Liver (tissue), 3 donors: Measurements from ENCODE around the gene CDCA3.
"Not testable (repeated sequence)": the region's sequence is repeated elsewhere in the genome, so short reads cannot be mapped to it uniquely, and the experiment has no call there.

Experiments
- FOXA2 ChIP-seq: IDR thresholded peaks from 2 replicates; pipeline ENCODE4 v1.6.1; 2016; ENCODE audit warnings: antibody characterized with exemption
- HNF4A ChIP-seq, 2 donors: conservative IDR thresholded peaks; 2 replicates each; pipeline ENCODE4 v1.6.1; 2016; ENCODE audit warnings: antibody characterized with exemption in 2 of 2, mild to moderate bottlenecking in 2 of 2
- RAD21 ChIP-seq, 2 donors: IDR thresholded peaks; 2 replicates each; pipeline ENCODE4 v1.6.1; 2016; ENCODE audit warnings: antibody characterized with exemption in 2 of 2, mild to moderate bottlenecking in 2 of 2
- RXRA ChIP-seq, 2 donors: IDR thresholded peaks; 2 replicates each; pipeline ENCODE4 v1.6.1; 2017 to 2018; ENCODE audit warnings: antibody characterized with exemption in 2 of 2, mild to moderate bottlenecking in 1 of 2
- SP1 ChIP-seq: IDR thresholded peaks from 2 replicates; pipeline ENCODE4 v1.6.1; 2018; ENCODE audit warnings: antibody characterized with exemption, mild to moderate bottlenecking
- TAF1 ChIP-seq: conservative IDR thresholded peaks from 2 replicates; pipeline ENCODE4 v1.6.1; 2016; ENCODE audit warnings: antibody characterized with exemption, mild to moderate bottlenecking
- YY1 ChIP-seq: IDR thresholded peaks from 2 replicates; pipeline ENCODE4 v1.6.1; 2016; ENCODE audit warnings: antibody characterized with exemption, mild to moderate bottlenecking
- TF ChIP-seq, protein P1 (sequence below): fragments of 150-350 bp; IDR thresholded peaks from 2 replicates; pipeline ENCODE4 v1.5.1; 2017; ENCODE audit warnings: improper control_type of control experiment, low read depth, low read length; ENCODE audit not compliant: missing input control
- TF ChIP-seq, protein P2 (sequence below): IDR thresholded peaks from 2 replicates; pipeline ENCODE4 v1.6.1; 2016; ENCODE audit warnings: antibody characterized with exemption
- TF ChIP-seq, protein P3 (sequence below): IDR thresholded peaks from 2 replicates; pipeline ENCODE4 v1.6.1; 2016; ENCODE audit warnings: antibody characterized with exemption
- donor health status: healthy.
- donor health status: healthy.

DNA sequence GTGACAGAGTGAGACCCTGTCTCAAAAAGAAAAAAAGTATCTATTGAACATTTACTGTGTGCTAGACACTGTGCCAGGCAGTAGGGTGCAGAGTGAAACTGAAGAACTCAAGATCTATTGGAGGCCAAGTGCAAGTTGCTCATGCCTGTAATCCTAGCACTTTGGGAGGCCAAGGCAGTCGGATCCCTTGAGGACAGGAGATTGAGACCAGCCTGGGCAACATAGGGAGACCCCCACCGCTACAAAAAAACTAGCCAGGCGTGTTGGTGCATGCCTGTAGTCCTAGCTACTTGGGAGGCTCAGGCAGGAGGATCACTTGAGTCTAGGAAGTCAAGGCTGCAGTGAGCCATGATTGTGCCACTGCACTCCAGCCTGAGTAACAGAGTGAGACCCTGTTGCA lies 41.6 kb upstream of the CDCA3 start:
- TF ChIP-seq, protein P1, sequence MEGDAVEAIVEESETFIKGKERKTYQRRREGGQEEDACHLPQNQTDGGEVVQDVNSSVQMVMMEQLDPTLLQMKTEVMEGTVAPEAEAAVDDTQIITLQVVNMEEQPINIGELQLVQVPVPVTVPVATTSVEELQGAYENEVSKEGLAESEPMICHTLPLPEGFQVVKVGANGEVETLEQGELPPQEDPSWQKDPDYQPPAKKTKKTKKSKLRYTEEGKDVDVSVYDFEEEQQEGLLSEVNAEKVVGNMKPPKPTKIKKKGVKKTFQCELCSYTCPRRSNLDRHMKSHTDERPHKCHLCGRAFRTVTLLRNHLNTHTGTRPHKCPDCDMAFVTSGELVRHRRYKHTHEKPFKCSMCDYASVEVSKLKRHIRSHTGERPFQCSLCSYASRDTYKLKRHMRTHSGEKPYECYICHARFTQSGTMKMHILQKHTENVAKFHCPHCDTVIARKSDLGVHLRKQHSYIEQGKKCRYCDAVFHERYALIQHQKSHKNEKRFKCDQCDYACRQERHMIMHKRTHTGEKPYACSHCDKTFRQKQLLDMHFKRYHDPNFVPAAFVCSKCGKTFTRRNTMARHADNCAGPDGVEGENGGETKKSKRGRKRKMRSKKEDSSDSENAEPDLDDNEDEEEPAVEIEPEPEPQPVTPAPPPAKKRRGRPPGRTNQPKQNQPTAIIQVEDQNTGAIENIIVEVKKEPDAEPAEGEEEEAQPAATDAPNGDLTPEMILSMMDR = not testable (repeated sequence)
- TF ChIP-seq TAF1; HNF4A (conservative IDR thresholded peaks at IDR 0.05); RAD21 (IDR thresholded peaks at IDR 0.05); RXRA (IDR thresholded peaks at IDR 0.05); FOXA2; YY1; SP1: not testable (repeated sequence)
- TF ChIP-seq, protein P2, sequence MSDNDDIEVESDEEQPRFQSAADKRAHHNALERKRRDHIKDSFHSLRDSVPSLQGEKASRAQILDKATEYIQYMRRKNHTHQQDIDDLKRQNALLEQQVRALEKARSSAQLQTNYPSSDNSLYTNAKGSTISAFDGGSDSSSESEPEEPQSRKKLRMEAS = not testable (repeated sequence)
- TF ChIP-seq, protein P3, sequence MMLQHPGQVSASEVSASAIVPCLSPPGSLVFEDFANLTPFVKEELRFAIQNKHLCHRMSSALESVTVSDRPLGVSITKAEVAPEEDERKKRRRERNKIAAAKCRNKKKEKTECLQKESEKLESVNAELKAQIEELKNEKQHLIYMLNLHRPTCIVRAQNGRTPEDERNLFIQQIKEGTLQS = not testable (repeated sequence)
